T-helper 1 cell treated with Interleukin-12 subunit alpha and Interleukin-12 subunit beta and Interleukin-4 antibody, amounts not matched to agents 30 ng/mL and 1 ng/mL, for 36 hours (primary cell): ENCODE results near the gene SDCCAG8. TPM values are rescaled to one million over a fixed set of nuclear protein-coding genes. Genes with fewer than 3 reads are reported as not detected.

Source experiments
- intact Hi-C: fragments of 100-400 bp; cut with micrococcal nuclease; formaldehyde crosslinking; loops from one replicate; pipeline ENCODE4 v1.15.1; 2024
- total RNA-seq: library from RNA; stranded (reverse); gene quantifications from 2 replicates; pipeline ENCODE4 v1.2.3, GENCODE V29; 2022

The SDCCAG8 gene
- total RNA-seq, 1 donor from 2014 or later: 24.9 TPM

- intact Hi-C loops: loop anchor here (1.0 to 2.0 kb wide), 2 partner anchors 22 to 166 kb away; no protein-coding TSS in a partner anchor
Measured at GRCh38 chr1:243254233-243254926, 1.5 kb upstream of the SDCCAG8 start.

GRCh38 chr1:243254927-243255790, 682 bp upstream of the SDCCAG8 start, which contains the start of gene CEP170:
Gene CEP170, minus strand, starts transcription at chr1:243255281. Its CDS starts 30,001 bp downstream, at chr1:243225280.
- intact Hi-C loops: loop anchor here (1.0 to 2.0 kb wide), 15 partner anchors 23 to 1615 kb away; partner anchors contain the start of genes AKT3, CHML, COX20 and HNRNPU

GRCh38 chr1:243256590-243256989, 749 bp downstream of the SDCCAG8 start:
- intact Hi-C loops: loop anchor here (1.0 kb wide), 4 partner anchors 31 to 1737 kb away; partner anchors contain the start of gene FH

GRCh38 chr1:243257189-243257588, 1.3 kb downstream of the SDCCAG8 start:
- intact Hi-C loops: no loop called here

GRCh38 chr1:243258731-243259130, 2.9 kb downstream of the SDCCAG8 start:
- intact Hi-C loops: no loop called here

- intact Hi-C loops: no loop called here
Measured at GRCh38 chr1:243260221-243260880, 4.5 kb downstream of the SDCCAG8 start.

- intact Hi-C loops: no loop called here
Measured at GRCh38 chr1:243261390-243261789, 5.5 kb downstream of the SDCCAG8 start.

- intact Hi-C loops: no loop called here
Measured at GRCh38 chr1:243264717-243265116, 8.9 kb downstream of the SDCCAG8 start.

GRCh38 chr1:243266231-243266630, 10.4 kb downstream of the SDCCAG8 start:
- intact Hi-C loops: no loop called here

GRCh38 chr1:243267471-243267880, 11.6 kb downstream of the SDCCAG8 start:
- intact Hi-C loops: no loop called here

GRCh38 chr1:243267914-243268653, 12.2 kb downstream of the SDCCAG8 start:
- intact Hi-C loops: no loop called here

GRCh38 chr1:243268751-243269460, 13.1 kb downstream of the SDCCAG8 start:
- intact Hi-C loops: no loop called here

GRCh38 chr1:243269461-243269801, 13.6 kb downstream of the SDCCAG8 start:
- intact Hi-C loops: no loop called here

- intact Hi-C loops: no loop called here
Measured at GRCh38 chr1:243270097-243270864, 14.4 kb downstream of the SDCCAG8 start.

- intact Hi-C loops: no loop called here
Measured at GRCh38 chr1:243271996-243272395, 16.2 kb downstream of the SDCCAG8 start.

- intact Hi-C loops: no loop called here
Measured at GRCh38 chr1:243272401-243272800, 16.6 kb downstream of the SDCCAG8 start.

- intact Hi-C loops: no loop called here
Measured at GRCh38 chr1:243273506-243273905, 17.7 kb downstream of the SDCCAG8 start.

- intact Hi-C loops: no loop called here
Measured at GRCh38 chr1:243273945-243274344, 18.1 kb downstream of the SDCCAG8 start.

GRCh38 chr1:243275316-243275715, 19.5 kb downstream of the SDCCAG8 start:
- intact Hi-C loops: no loop called here
